K562 (cell line): ENCODE data around the gene SYNGR4. TPM values are rescaled to one million over a fixed set of nuclear protein-coding genes. Genes with fewer than 3 reads are reported as not detected.

Source experiments
- AFF1 ChIP-seq, 2 experiments: fragments of 450-650 bp; IDR thresholded peaks; 2 replicates each; pipeline ENCODE4 v1.6.1; 2018; ENCODE audit warnings: mild to moderate bottlenecking in 2 of 2, low read depth in 1 of 2; ENCODE audit not compliant: partially characterized antibody in 2 of 2
- CUX1 ChIP-seq: fragments of 200-800 bp; sonication (Bioruptor generic); IDR thresholded peaks from 2 replicates; pipeline ENCODE4 v1.6.1; 2016; ENCODE audit warnings: missing genetic modification characterization, missing compliant biosample characterization
- FUS ChIP-seq: fragments of 200-400 bp; formaldehyde crosslinking; optimal IDR thresholded peaks from 2 replicates; pipeline ENCODE3; 2017; ENCODE audit warnings: low read depth, low read length
- HSF4 ChIP-seq: fragments of 250-450 bp; sonication (Bioruptor Pico); IDR thresholded peaks from 2 replicates; pipeline ENCODE4 v2.1.2; 2022; ENCODE audit warnings: mild to moderate bottlenecking, moderate library complexity, borderline replicate concordance
- KHSRP ChIP-seq: fragments of 450-650 bp; IDR thresholded peaks from 2 replicates; pipeline ENCODE4 v1.6.1; 2017
- MXI1 ChIP-seq: IDR thresholded peaks from 2 replicates; pipeline ENCODE4 v1.6.1; 2011; ENCODE audit warnings: low read depth, mild to moderate bottlenecking, improper control_type of control experiment, low read length
- TBL1XR1 ChIP-seq, 2 experiments: IDR thresholded peaks; 2 replicates each; pipeline ENCODE4 v1.6.1; 2012; ENCODE audit warnings: improper control_type of control experiment in 2 of 2, low read length in 2 of 2, mild to moderate bottlenecking in 1 of 2
- TEAD4 ChIP-seq, 2 experiments: sonication (generic) in 1 of 2; formaldehyde crosslinking in 1 of 2; IDR thresholded peaks; 2 replicates each; pipeline versions ENCODE4 v1.6.1 to v1.8.0; 2012 to 2022; ENCODE audit warnings: borderline replicate concordance in 1 of 2, inconsistent platforms in 1 of 2, low read length in 1 of 2, mild to moderate bottlenecking in 1 of 2, missing genetic modification reagents in 1 of 2
- THRAP3 ChIP-seq: fragments of 450-650 bp; IDR thresholded peaks from 2 replicates; pipeline ENCODE4 v1.6.1; 2016; ENCODE audit warnings: mild to moderate bottlenecking, inconsistent platforms, borderline replicate concordance
- ZNF3 ChIP-seq: fragments of 250-450 bp; sonication (Bioruptor Pico); IDR thresholded peaks from 2 replicates; pipeline ENCODE4 v1.5.0; 2021; ENCODE audit warnings: mild to moderate bottlenecking, moderate library complexity
- polyA plus RNA-seq, 8 experiments: library from polyadenylated mRNA; depleted of rRNA in 4 of 8; stranded (reverse) in 5 of 8; unstranded in 3 of 8; fragments of >200 nt; fragmentation: Nextera tagmentation in 2 of 8; fragmentation: Illumina TruSeq in 1 of 8; extraction: Ambion mirVana in 2 of 8; extraction: Trizol in 1 of 8; gene quantifications; 2 replicates each; pipeline versions ENCODE4 v1.2.1 to v1.2.3, GENCODE V29; 2011 to 2014; ENCODE audit warnings: inconsistent platforms in 1 of 8, missing spikeins in 1 of 8
- total RNA-seq, 7 experiments: library from RNA; depleted of rRNA in 6 of 7; stranded (reverse); fragments of >200 nt in 6 of 7; fragmentation: Illumina TruSeq in 2 of 7; extraction: Trizol in 2 of 7; gene quantifications; 2 replicates each; pipeline versions ENCODE4 v1.2.1 to v1.2.3, GENCODE V29; 2011 to 2021; ENCODE audit warnings: low replicate concordance in 1 of 7

The SYNGR4 gene
- total and polyA plus RNA-seq, 9 of the 15 experiments (the other 6 are each of a cell fraction or from before 2014, with no cell fraction given): 0.07 to 0.14 TPM; not detected in 7

- TF ChIP-seq AFF1 (IDR thresholded peaks at IDR 0.05; ENCODE audit: low read depth in 1 of 2, partially characterized antibody in 2 of 2) (peak in 1 of 2 experiments; percentile 40), CUX1 (CRISPR knock-in tag) (peak; percentile 20; the same call in 1 of the 2 replicates), KHSRP (no peak), MXI1 (no peak), ZNF3 (CRISPR knock-in tag) (no peak), FUS (no peak), HSF4 (CRISPR knock-in tag) (no peak), TBL1XR1 (IDR thresholded peaks at IDR 0.05; ENCODE audit: low read length in 2 of 2) (no peak), THRAP3 (no peak), TEAD4 (IDR thresholded peaks at IDR 0.05; ENCODE audit: low read length) (no peak), TEAD4 (CRISPR knock-in tag; IDR thresholded peaks at IDR 0.05; ENCODE audit: borderline replicate concordance) (no peak)
Observed at GRCh38 chr19:48398375-48399235, 34.4 kb downstream of the SYNGR4 start (continued).
